Tibial artery (tissue), 4 donors: ENCODE measurements around the gene CBLN3.

Experiments
- DNase-seq, 2 donors: peaks; one replicate each; pipeline ENCODE4 v3.0.0-alpha.2; 2019
- H3K27ac ChIP-seq, 2 donors: fragments of 200-600 bp; sonication (generic) in 1 of 2; 1 replicate in 1 of 2; 2 replicates in 1 of 2; pipeline ENCODE4 v1.5.1; 2018 to 2019; ENCODE audit warnings: mild to moderate bottlenecking in 1 of 2
- H3K27me3 ChIP-seq, 2 donors: fragments of 200-600 bp; sonication (generic) in 1 of 2; one replicate each; pipeline versions ENCODE4 v1.5.1 to v1.6.0; 2016 to 2019
- H3K36me3 ChIP-seq, 3 donors: fragments of 200-600 bp; sonication (generic) in 2 of 3; one replicate each; pipeline ENCODE4 v1.5.1; 2016 to 2019; ENCODE audit warnings: mild to moderate bottlenecking in 2 of 3
- H3K4me1 ChIP-seq, 4 donors: fragments of 200-600 bp; sonication (generic) in 2 of 4; 1 replicate in 3 of 4; 2 replicates in 1 of 4; pipeline ENCODE4 v1.5.1; 2016 to 2019
- H3K4me3 ChIP-seq, 2 donors: fragments of 200-600 bp; sonication (generic) in 1 of 2; 1 replicate in 1 of 2; 2 replicates in 1 of 2; pipeline ENCODE4 v1.5.1; 2018 to 2019; ENCODE audit warnings: mild to moderate bottlenecking in 2 of 2
- H3K9me3 ChIP-seq, 3 donors: fragments of 200-600 bp; sonication (generic) in 1 of 3; one replicate each; pipeline ENCODE4 v1.5.1; 2016 to 2019
- CTCF ChIP-seq, 2 experiments: fragments of 200-600 bp in 1 of 2; fragments of 450-650 bp in 1 of 2; IDR thresholded peaks; one replicate each; pipeline ENCODE4 v1.5.1; 2017 to 2019; ENCODE audit warnings: antibody characterized with exemption in 2 of 2, mild to moderate bottlenecking in 1 of 2, moderate library complexity in 1 of 2
- intact Hi-C: fragments of 100-400 bp; cut with DNase I; formaldehyde crosslinking; loops from one replicate; pipeline ENCODE4 v1.15.0; 2023; ENCODE audit warnings: low total_unique reads

The CBLN3 gene

GRCh38 chr14:24382064-24382371 lies 47.5 kb downstream of the CBLN3 start:
- intact Hi-C loops: no loop called here
- Histone ChIP-seq H3K27me3 (peaks cover 0 to 3% of the 10 kb centered on the region in 2 donors), H3K4me3 (no peak overlapping the region), H3K36me3 (peaks cover 0 to 7% (median 0%) of the 10 kb centered on the region in 3 donors), H3K9me3 (no peaks in the 10 kb centered on the region), H3K4me1 (peaks cover 0 to 3% (median 0%) of the 10 kb centered on the region in 4 donors), H3K27ac (no peak overlapping the region)
- no peak for DNase-seq
- TF ChIP-seq CTCF (IDR thresholded peaks at IDR 0.05): no peak

- no peak for TF ChIP-seq CTCF (IDR thresholded peaks at IDR 0.05)
- H3K36me3 ChIP-seq: peaks cover under 1 to 12% (median 1%) of the 10 kb centered on the region in 3 donors
- intact Hi-C loops: no loop called here
- H3K4me1 ChIP-seq: peaks cover 0 to 3% (median 0%) of the 10 kb centered on the region in 4 donors
- no peak for DNase-seq
- H3K27me3 ChIP-seq: peaks cover 0 to 3% of the 10 kb centered on the region in 2 donors
- H3K27ac ChIP-seq: no peak overlapping the region
- no peaks in the 10 kb centered on the region for H3K9me3 ChIP-seq
- no peak overlapping the region for H3K4me3 ChIP-seq
Measured at GRCh38 chr14:24381363-24382063, 48.0 kb downstream of the CBLN3 start.

- Histone ChIP-seq H3K9me3 (no peaks in the 10 kb centered on the region), H3K27ac (no peak overlapping the region), H3K36me3 (peaks cover 7 to 26% (median 13%) of the 10 kb centered on the region in 3 donors), H3K27me3 (peaks cover 0 to 3% of the 10 kb centered on the region in 2 donors), H3K4me1 (peaks cover 0 to 3% (median 0%) of the 10 kb centered on the region in 4 donors), H3K4me3 (no peak overlapping the region)
- intact Hi-C loops: no loop called here
- DNase-seq: no peak
- TF ChIP-seq CTCF (IDR thresholded peaks at IDR 0.05): no peak
Measured at GRCh38 chr14:24379907-24380730, 49.3 kb downstream of the CBLN3 start.

GRCh38 chr14:24378981-24379906 lies 50.2 kb downstream of the CBLN3 start:
- TF ChIP-seq CTCF (IDR thresholded peaks at IDR 0.05): no peak
- Histone ChIP-seq H3K9me3 (no peaks in the 10 kb centered on the region), H3K36me3 (peaks cover 14 to 35% (median 16%) of the 10 kb centered on the region in 3 donors), H3K4me3 (no peak overlapping the region), H3K4me1 (peaks cover 0 to 3% (median 0%) of the 10 kb centered on the region in 4 donors), H3K27ac (no peak overlapping the region), H3K27me3 (peaks cover 0 to 3% of the 10 kb centered on the region in 2 donors)
- intact Hi-C loops: no loop called here
- DNase-seq: no peak

- no peaks in the 10 kb centered on the region for H3K9me3 ChIP-seq
- intact Hi-C loops: no loop called here
- H3K36me3 ChIP-seq: peaks cover 23 to 44% (median 26%) of the 10 kb centered on the region in 3 donors
- no peak overlapping the region for H3K27ac ChIP-seq
- H3K4me3 ChIP-seq: no peak overlapping the region
- peaks cover 0 to 1% of the 10 kb centered on the region in 2 donors for H3K27me3 ChIP-seq
- H3K4me1 ChIP-seq: peaks cover 0 to 3% (median 0%) of the 10 kb centered on the region in 4 donors
- TF ChIP-seq CTCF (IDR thresholded peaks at IDR 0.05): no peak
- no peak for DNase-seq
Measured at GRCh38 chr14:24378327-24378726, 51.1 kb downstream of the CBLN3 start.
